OCI-LY3 (cell line): ENCODE data around the gene DRD2.

Source experiments
- H2AFZ ChIP-seq: fragments of 200-600, 300-600 bp; shearing (Covaris generic); 2 replicates; pipeline ENCODE4 v1.6.0; 2014; ENCODE audit warnings: antibody characterized with exemption, low read depth, low read length
- H3K27ac ChIP-seq: fragments of 200-600, 300-600 bp; sonication (generic); 2 replicates; pipeline ENCODE4 v1.5.1; 2014; ENCODE audit warnings: mild to moderate bottlenecking, low read length, moderate library complexity, mixed read lengths
- H3K27me3 ChIP-seq: fragments of 200-600, 300-600 bp; sonication (generic); 2 replicates; pipeline ENCODE4 v1.6.1; 2014; ENCODE audit warnings: low read depth, low read length, mixed read lengths
- H3K36me3 ChIP-seq: fragments of 200-600, 300-600 bp; sonication (generic); replicated peaks from 2 replicates; pipeline ENCODE3; 2014; ENCODE audit warnings: low read depth, low read length, mixed read lengths
- H3K4me1 ChIP-seq: fragments of 300-600, 200-600 bp; sonication (generic); 2 replicates; pipeline ENCODE4 v1.6.1; 2014; ENCODE audit warnings: low read length, mixed read lengths
- H3K4me2 ChIP-seq: fragments of 200-600, 300-600 bp; sonication (generic); 2 replicates; pipeline ENCODE4 v1.6.1; 2014; ENCODE audit warnings: low read length, mixed read lengths
- H3K4me3 ChIP-seq: fragments of 300-600, 200-600 bp; sonication (generic); 2 replicates; pipeline ENCODE4 v1.5.1; 2014; ENCODE audit warnings: antibody characterized with exemption, mild to moderate bottlenecking, low read length, moderate library complexity
- H3K79me2 ChIP-seq: fragments of 300-600, 200-600 bp; shearing (Covaris generic); 2 replicates; pipeline ENCODE4 v1.6.1; 2014; ENCODE audit warnings: mild to moderate bottlenecking, low read length, mixed read lengths
- H3K9ac ChIP-seq: fragments of 300-600, 200-600 bp; shearing (Covaris generic); 2 replicates; pipeline ENCODE4 v1.6.0; 2014; ENCODE audit warnings: mild to moderate bottlenecking, low read length, moderate library complexity
- H3K9me3 ChIP-seq: fragments of 200-600, 300-600 bp; shearing (Covaris generic); 2 replicates; pipeline ENCODE4 v1.6.1; 2014; ENCODE audit warnings: low read length, mixed read lengths; ENCODE audit not compliant: insufficient read depth
- H4K20me1 ChIP-seq: fragments of 200-600, 300-600 bp; sonication (generic); 2 replicates; pipeline ENCODE4 v1.6.1; 2016; ENCODE audit warnings: low read length, mixed read lengths; ENCODE audit not compliant: insufficient read depth
- CTCF ChIP-seq: fragments of 200-600, 300-600 bp; sonication (generic); IDR thresholded peaks from 2 replicates; pipeline ENCODE4 v1.5.1; 2014; ENCODE audit warnings: antibody characterized with exemption, low read length, low read depth
- EZH2phosphoT487 ChIP-seq: fragments of 200-600 bp; shearing (Covaris generic); IDR thresholded peaks from 2 replicates; pipeline ENCODE4 v1.6.1; 2018; ENCODE audit warnings: antibody characterized with exemption, mixed run types, low read depth

DRD2 gene

DNA sequence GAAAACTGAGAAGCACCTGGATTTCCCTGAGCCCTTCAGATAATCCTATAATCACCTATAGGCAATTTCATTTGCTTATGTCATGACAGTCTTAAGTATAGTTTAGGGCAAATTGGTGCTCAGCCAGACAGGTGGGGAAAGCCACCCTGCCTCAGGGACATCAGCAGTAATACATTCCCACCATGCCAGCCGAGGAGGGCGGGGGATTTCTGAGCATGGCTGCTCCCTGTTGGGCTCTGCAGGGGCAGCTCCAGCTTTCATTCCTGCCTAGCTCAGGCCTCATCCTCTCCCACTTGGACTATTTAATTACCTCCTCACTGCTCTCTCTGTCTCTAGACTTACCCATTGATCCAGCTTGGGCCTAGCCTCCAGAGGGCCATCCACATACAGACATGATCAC lies 9.0 kb upstream of the DRD2 start:
- H3K36me3 ChIP-seq: no peaks in the 10 kb centered on the region
- H3K27me3 ChIP-seq: peaks cover 27% of the 10 kb centered on the region; the same call in 1 of the 2 replicates
- no peaks in the 10 kb centered on the region for H3K9me3 ChIP-seq
- H3K4me2 ChIP-seq: no peak overlapping the region
- no peak overlapping the region for H2AFZ ChIP-seq
- no peaks in the 10 kb centered on the region for H3K4me1 ChIP-seq
- no peaks in the 10 kb centered on the region for H4K20me1 ChIP-seq
- H3K9ac ChIP-seq: no peak overlapping the region
- no peak overlapping the region for H3K4me3 ChIP-seq
- TF ChIP-seq EZH2phosphoT487 (no peak), CTCF (no peak)
- H3K79me2 ChIP-seq: no peaks in the 10 kb centered on the region
- no peak overlapping the region for H3K27ac ChIP-seq

DNA sequence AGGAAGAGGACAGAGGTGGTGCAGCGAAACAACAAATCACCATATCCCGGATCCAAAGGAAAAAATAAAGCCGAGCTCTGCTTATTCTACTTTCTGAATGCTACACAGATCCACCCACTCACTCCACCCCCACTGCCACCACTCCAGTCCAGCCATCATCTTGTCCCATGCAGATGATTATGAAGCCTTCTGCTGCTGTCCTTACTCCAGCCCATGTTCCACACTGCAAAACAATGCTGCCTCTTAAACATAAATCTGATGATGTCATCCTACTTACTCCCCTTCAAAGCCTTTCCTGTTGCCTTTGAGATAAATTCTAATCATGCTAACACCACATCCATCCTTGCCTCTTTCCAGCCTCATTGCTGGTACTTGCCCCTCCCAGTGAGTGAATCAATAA lies 6.5 kb upstream of the DRD2 start:
- H3K27me3 ChIP-seq: peaks cover 30% of the 10 kb centered on the region; the same call in 1 of the 2 replicates

DNA sequence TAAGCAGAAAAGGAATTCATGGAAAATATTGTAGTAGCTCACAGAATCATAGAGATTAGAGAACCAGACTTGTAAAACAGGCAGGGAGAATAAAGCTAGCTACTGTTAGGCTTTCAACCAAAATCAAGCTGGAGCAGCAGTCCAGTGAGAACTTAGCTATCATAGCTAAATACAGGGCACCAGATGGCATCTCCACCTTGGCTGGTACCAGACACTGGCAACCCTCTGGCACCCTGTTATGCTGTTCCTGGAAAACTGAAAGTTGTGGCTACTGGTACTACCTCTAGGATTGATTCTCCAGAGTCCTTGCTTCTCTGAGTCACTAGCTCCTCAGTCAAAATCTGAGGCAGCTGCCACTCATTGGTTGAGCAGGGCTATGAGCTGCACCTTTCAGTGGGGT lies 6.0 kb upstream of the DRD2 start:
- Histone ChIP-seq H2AFZ (no peak overlapping the region), H3K79me2 (no peaks in the 10 kb centered on the region), H3K27ac (no peak overlapping the region), H3K4me1 (no peaks in the 10 kb centered on the region), H3K36me3 (no peaks in the 10 kb centered on the region), H4K20me1 (no peaks in the 10 kb centered on the region), H3K4me3 (no peak overlapping the region), H3K4me2 (no peak overlapping the region), H3K9me3 (no peaks in the 10 kb centered on the region), H3K27me3 (peaks cover 33% of the 10 kb centered on the region; the same call in 1 of the 2 replicates), H3K9ac (no peak overlapping the region)
- TF ChIP-seq EZH2phosphoT487 (no peak), CTCF (no peak)

More for the DNA sequence above, 6.5 kb upstream of the DRD2 start:
- H3K79me2 ChIP-seq: no peaks in the 10 kb centered on the region
- H3K4me1 ChIP-seq: no peaks in the 10 kb centered on the region
- no peaks in the 10 kb centered on the region for H4K20me1 ChIP-seq
- no peaks in the 10 kb centered on the region for H3K36me3 ChIP-seq
- H2AFZ ChIP-seq: no peak overlapping the region
- TF ChIP-seq EZH2phosphoT487 (no peak), CTCF (no peak)
- no peak overlapping the region for H3K27ac ChIP-seq
- H3K9me3 ChIP-seq: no peaks in the 10 kb centered on the region
- no peak overlapping the region for H3K4me2 ChIP-seq
- no peak overlapping the region for H3K9ac ChIP-seq
- H3K4me3 ChIP-seq: no peak overlapping the region

GRCh38 chr11:113477321-113477720 lies 2.1 kb upstream of the DRD2 start:
- no peak overlapping the region for H3K4me3 ChIP-seq
- peaks cover 20% of the 10 kb centered on the region; the same call in 1 of the 2 replicates for H3K27me3 ChIP-seq
- H3K9ac ChIP-seq: no peak overlapping the region
- TF ChIP-seq CTCF (no peak), EZH2phosphoT487 (no peak)
- no peaks in the 10 kb centered on the region for H3K79me2 ChIP-seq
- H3K27ac ChIP-seq: no peak overlapping the region
- no peak overlapping the region for H3K4me2 ChIP-seq
- H3K36me3 ChIP-seq: no peaks in the 10 kb centered on the region
- H3K4me1 ChIP-seq: no peaks in the 10 kb centered on the region
- no peak overlapping the region for H2AFZ ChIP-seq
- no peaks in the 10 kb centered on the region for H4K20me1 ChIP-seq
- H3K9me3 ChIP-seq: no peaks in the 10 kb centered on the region
